Measurements from ENCODE around the gene PATJ.

GRCh38 chr1:62213075-62213914 lies 471.0 kb downstream of the PATJ start:
- TF ChIP-seq CTCF (IDR thresholded peaks at IDR 0.05), result no peak
- no peak for TF ChIP-seq POLR2A (IDR thresholded peaks at IDR 0.05)
